GM23338 (cell line): ENCODE measurements around the gene EHD3. TPM values are rescaled to one million over a fixed set of nuclear protein-coding genes. Genes with fewer than 3 reads are reported as not detected.

Source experiments
- ATAC-seq: fragments of 200-7000 bp; cut with Tn5 transposase; 3 replicates; pipeline ENCODE4 v1.9.1; 2020
- DNase-seq: peaks from one replicate; pipeline ENCODE4 v3.0.0-alpha.2; 2015; ENCODE audit warnings: low spot score
- H2AFZ ChIP-seq: fragments of 200-600 bp; sonication (generic); 2 replicates; pipeline ENCODE4 v1.8.0; 2016; ENCODE audit warnings: antibody characterized with exemption, mild to moderate bottlenecking, moderate library complexity
- H3F3A ChIP-seq: fragments of 200-600 bp; sonication (generic); replicated peaks from 2 replicates; pipeline ENCODE4 v1.8.0; 2017; ENCODE audit warnings: antibody characterized with exemption, mixed run types, low read depth
- H3K27ac ChIP-seq: fragments of 200-600 bp; sonication (generic); 2 replicates; pipeline ENCODE4 v1.6.1; 2016; ENCODE audit warnings: low read depth
- H3K27me3 ChIP-seq: fragments of 200-600 bp; sonication (generic); 2 replicates; pipeline ENCODE4 v1.8.0; 2016; ENCODE audit warnings: mild to moderate bottlenecking, mixed run types, moderate library complexity; ENCODE audit not compliant: insufficient read depth
- H3K36me3 ChIP-seq: fragments of 200-600 bp; sonication (generic); 2 replicates; pipeline ENCODE4 v1.8.0; 2016; ENCODE audit warnings: mild to moderate bottlenecking; ENCODE audit not compliant: insufficient read depth
- H3K4me1 ChIP-seq: fragments of 200-600 bp; sonication (generic); 2 replicates; pipeline ENCODE4 v1.8.0; 2016; ENCODE audit warnings: mild to moderate bottlenecking, moderate library complexity; ENCODE audit not compliant: insufficient read depth
- H3K4me2 ChIP-seq: fragments of 200-600 bp; sonication (generic); 2 replicates; pipeline ENCODE4 v1.7.1; 2017; ENCODE audit warnings: mixed run types
- H3K4me3 ChIP-seq: fragments of 200-600 bp; sonication (generic); 2 replicates; pipeline ENCODE4 v1.6.1; 2016; ENCODE audit warnings: mixed run types
- H3K79me2 ChIP-seq: fragments of 200-600 bp; sonication (generic); replicated peaks from 2 replicates; pipeline ENCODE4 v1.8.0; 2017; ENCODE audit warnings: mild to moderate bottlenecking; ENCODE audit not compliant: insufficient read depth
- H3K9me2 ChIP-seq: fragments of 200-600 bp; sonication (generic); 2 replicates; pipeline ENCODE4 v1.8.0; 2017; ENCODE audit not compliant: insufficient read depth
- H4K20me1 ChIP-seq: fragments of 200-600 bp; sonication (generic); replicated peaks from 2 replicates; pipeline ENCODE4 v1.8.0; 2017; ENCODE audit warnings: mild to moderate bottlenecking; ENCODE audit not compliant: insufficient read depth
- H3K27ac Mint-ChIP-seq: 2 replicates; pipeline ENCODE4 v1.8.0; 2020; ENCODE audit warnings: inconsistent platforms, mild to moderate bottlenecking, moderate library complexity, mixed read lengths
- H3K27me3 Mint-ChIP-seq: 3 replicates; pipeline ENCODE4 v1.8.0; 2022; ENCODE audit warnings: low read depth, mild to moderate bottlenecking, moderate library complexity, mixed read lengths, inconsistent platforms; ENCODE audit not compliant: insufficient read depth, poor library complexity
- H3K36me3 Mint-ChIP-seq: 3 replicates; pipeline ENCODE4 v1.8.0; 2021; ENCODE audit warnings: low read depth, mild to moderate bottlenecking, inconsistent platforms, moderate library complexity, mixed read lengths
- H3K4me1 Mint-ChIP-seq: 3 replicates; pipeline ENCODE4 v1.8.0; 2020; ENCODE audit warnings: mild to moderate bottlenecking, inconsistent platforms, mixed read lengths
- H3K4me3 Mint-ChIP-seq: 3 replicates; pipeline ENCODE4 v1.8.0; 2021; ENCODE audit warnings: moderate library complexity, mild to moderate bottlenecking, inconsistent platforms, mixed read lengths
- H3K9me3 Mint-ChIP-seq: 3 replicates; pipeline ENCODE4 v1.8.0; 2020; ENCODE audit warnings: moderate library complexity, mild to moderate bottlenecking, inconsistent platforms, mixed read lengths
- CREB1 ChIP-seq: fragments of 250-450 bp; sonication (Bioruptor Pico); IDR thresholded peaks from 2 replicates; pipeline ENCODE4 v1.5.0; 2020; ENCODE audit warnings: low read depth, mild to moderate bottlenecking, moderate library complexity
- EZH2 ChIP-seq: fragments of 200-600 bp; sonication (generic); IDR thresholded peaks from one replicate; pipeline ENCODE4 v1.8.0; 2017; ENCODE audit warnings: antibody characterized with exemption, mild to moderate bottlenecking, low read depth; ENCODE audit not compliant: unreplicated experiment
- EZH2phosphoT487 ChIP-seq: fragments of 200-600 bp; sonication (generic); IDR thresholded peaks from one replicate; pipeline ENCODE4 v1.8.1; 2018; ENCODE audit warnings: antibody characterized with exemption; ENCODE audit not compliant: unreplicated experiment
- POLR2AphosphoS5 ChIP-seq: IDR thresholded peaks from 2 replicates; pipeline ENCODE4 v1.6.1; 2016; ENCODE audit warnings: antibody characterized with exemption, low read depth
- STAT1 ChIP-seq: IDR thresholded peaks from one replicate; pipeline ENCODE4 v1.6.1; 2016; ENCODE audit warnings: antibody characterized with exemption; ENCODE audit not compliant: unreplicated experiment
- ZNF114 ChIP-seq: fragments of 250-450 bp; sonication (Bioruptor Pico); IDR thresholded peaks from 2 replicates; pipeline ENCODE4 v1.5.0; 2020; ENCODE audit warnings: mild to moderate bottlenecking, moderate library complexity
- ZNF331 ChIP-seq: fragments of 250-450 bp; sonication (Bioruptor Pico); IDR thresholded peaks from 2 replicates; pipeline ENCODE4 v1.5.0; 2020; ENCODE audit warnings: low read depth, mild to moderate bottlenecking, moderate library complexity
- polyA plus RNA-seq: library from polyadenylated mRNA; unstranded; fragments of >200 nt; fragmentation: Nextera tagmentation; extraction: Ambion mirVana; gene quantifications from 2 replicates; pipeline ENCODE4 v1.2.1, GENCODE V29; 2016
- total RNA-seq: library from RNA; depleted of rRNA; stranded (reverse); fragments of >200 nt; shearing (Covaris generic); gene quantifications from 2 replicates; pipeline ENCODE4 v1.2.3, GENCODE V29; 2014
- TF ChIP-seq, protein P1 (sequence below): IDR thresholded peaks from 2 replicates; pipeline ENCODE4 v1.6.1; 2016; ENCODE audit warnings: antibody characterized with exemption
- TF ChIP-seq, protein P2 (sequence below), 2 experiments: fragments of 200-600 bp in 1 of 2; sonication (generic) in 1 of 2; conservative IDR thresholded peaks; 2 replicates each; pipeline versions ENCODE4 v1.5.1 to v1.6.1; 2016 to 2017; ENCODE audit warnings: antibody characterized with exemption in 2 of 2, low read depth in 2 of 2, mild to moderate bottlenecking in 2 of 2, moderate library complexity in 1 of 2

EHD3 gene
- total and polyA plus RNA-seq, 2 experiments from 2014 or later, result 3.3 to 12.6 TPM

DNA sequence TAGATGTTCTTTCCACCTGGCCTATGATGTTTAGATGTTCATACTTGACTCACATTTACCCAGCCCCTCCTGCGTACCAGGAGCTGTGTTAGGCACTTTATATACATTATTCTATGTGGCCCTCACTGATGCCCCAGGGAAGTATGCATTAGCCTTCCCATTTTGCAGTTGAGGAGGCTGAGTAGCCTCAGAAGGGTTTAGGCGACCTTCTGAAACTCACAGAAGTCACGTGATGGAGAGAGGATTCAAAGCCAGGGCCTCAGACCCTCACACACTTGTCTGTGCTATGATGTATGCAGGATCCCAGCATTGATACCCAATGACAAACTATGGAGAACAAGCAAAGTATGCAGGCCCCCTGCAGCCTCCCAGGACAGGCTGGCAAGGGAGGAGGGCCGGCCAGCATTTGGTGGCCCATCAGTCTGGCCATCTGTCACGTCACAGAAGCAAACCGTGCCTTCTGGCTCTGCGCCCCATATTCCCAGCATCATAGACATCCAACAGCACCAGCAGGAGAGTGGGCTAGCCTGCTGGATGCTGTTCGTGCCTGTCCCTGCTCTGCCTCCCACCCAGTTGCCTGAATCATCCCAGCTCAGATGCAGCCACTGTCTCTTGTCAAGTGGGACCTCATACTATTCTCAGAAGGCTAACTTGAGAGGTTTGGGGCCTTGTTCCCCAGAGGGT, 33.6 kb downstream of the EHD3 start:
- Histone ChIP-seq H3K4me2 (no peak overlapping the region), H3K36me3 (no peaks in the 10 kb centered on the region), H3K27me3 (no peaks in the 10 kb centered on the region), H3F3A (no peaks in the 10 kb centered on the region), H3K27ac (no peak overlapping the region), H3K4me1 (peaks cover 24% of the 10 kb centered on the region), H3K79me2 (no peaks in the 10 kb centered on the region), H3K4me3 (no peak overlapping the region), H3K9me2 (no peaks in the 10 kb centered on the region), H2AFZ (no peak overlapping the region), H4K20me1 (no peaks in the 10 kb centered on the region)
- peaks cover 16% of the 10 kb centered on the region for H3K36me3 Mint-ChIP-seq
- H3K4me1 Mint-ChIP-seq, result peaks cover 37% of the 10 kb centered on the region
- H3K27ac Mint-ChIP-seq, result no peak overlapping the region
- ATAC-seq (no peak), DNase-seq (no peak)
- no peaks in the 10 kb centered on the region for H3K9me3 Mint-ChIP-seq
- peaks cover 6% of the 10 kb centered on the region for H3K27me3 Mint-ChIP-seq
- TF ChIP-seq ZNF331 (CRISPR knock-in tag) (no peak), STAT1 (no peak), ZNF114 (CRISPR knock-in tag) (no peak), EZH2phosphoT487 (no peak), CREB1 (no peak), POLR2AphosphoS5 (no peak)
- TF ChIP-seq, protein P1, sequence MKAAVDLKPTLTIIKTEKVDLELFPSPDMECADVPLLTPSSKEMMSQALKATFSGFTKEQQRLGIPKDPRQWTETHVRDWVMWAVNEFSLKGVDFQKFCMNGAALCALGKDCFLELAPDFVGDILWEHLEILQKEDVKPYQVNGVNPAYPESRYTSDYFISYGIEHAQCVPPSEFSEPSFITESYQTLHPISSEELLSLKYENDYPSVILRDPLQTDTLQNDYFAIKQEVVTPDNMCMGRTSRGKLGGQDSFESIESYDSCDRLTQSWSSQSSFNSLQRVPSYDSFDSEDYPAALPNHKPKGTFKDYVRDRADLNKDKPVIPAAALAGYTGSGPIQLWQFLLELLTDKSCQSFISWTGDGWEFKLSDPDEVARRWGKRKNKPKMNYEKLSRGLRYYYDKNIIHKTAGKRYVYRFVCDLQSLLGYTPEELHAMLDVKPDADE, result no peak
- H3K4me3 Mint-ChIP-seq, result no peak overlapping the region

DNA sequence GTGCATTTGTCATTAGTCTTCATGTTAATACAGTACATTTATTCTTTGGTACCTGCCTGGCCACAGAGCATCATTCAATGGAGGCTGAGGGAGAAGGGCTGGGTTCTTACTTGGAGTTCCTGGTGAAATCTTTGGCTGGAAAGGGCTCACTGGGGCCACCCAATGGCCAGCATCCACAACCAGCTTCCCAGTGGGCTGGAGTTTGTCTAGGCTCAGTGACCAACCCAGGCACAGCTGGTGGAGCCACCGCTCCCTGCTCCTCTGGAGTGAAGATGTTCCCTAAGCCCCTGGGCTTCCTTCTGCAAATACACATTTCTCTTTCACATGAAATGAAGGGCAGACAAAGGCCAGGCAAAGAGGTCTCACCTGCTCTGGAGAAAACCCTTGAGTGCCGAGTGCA, 34.4 kb downstream of the EHD3 start:
- H2AFZ ChIP-seq, result no peak overlapping the region
- peak; percentile 28 for DNase-seq
- H3K27me3 ChIP-seq, result no peaks in the 10 kb centered on the region
- Mint-ChIP-seq H3K27me3 (peaks cover 6% of the 10 kb centered on the region), H3K4me1 (peaks cover 37% of the 10 kb centered on the region), H3K27ac (no peak overlapping the region), H3K4me3 (no peak overlapping the region), H3K9me3 (no peaks in the 10 kb centered on the region), H3K36me3 (peaks cover 16% of the 10 kb centered on the region)
- no peaks in the 10 kb centered on the region for H3K36me3 ChIP-seq
- H3K79me2 ChIP-seq, result no peaks in the 10 kb centered on the region
- no peak for TF ChIP-seq CREB1
- no peak for TF ChIP-seq ZNF114 (CRISPR knock-in tag)
- TF ChIP-seq, protein P2, sequence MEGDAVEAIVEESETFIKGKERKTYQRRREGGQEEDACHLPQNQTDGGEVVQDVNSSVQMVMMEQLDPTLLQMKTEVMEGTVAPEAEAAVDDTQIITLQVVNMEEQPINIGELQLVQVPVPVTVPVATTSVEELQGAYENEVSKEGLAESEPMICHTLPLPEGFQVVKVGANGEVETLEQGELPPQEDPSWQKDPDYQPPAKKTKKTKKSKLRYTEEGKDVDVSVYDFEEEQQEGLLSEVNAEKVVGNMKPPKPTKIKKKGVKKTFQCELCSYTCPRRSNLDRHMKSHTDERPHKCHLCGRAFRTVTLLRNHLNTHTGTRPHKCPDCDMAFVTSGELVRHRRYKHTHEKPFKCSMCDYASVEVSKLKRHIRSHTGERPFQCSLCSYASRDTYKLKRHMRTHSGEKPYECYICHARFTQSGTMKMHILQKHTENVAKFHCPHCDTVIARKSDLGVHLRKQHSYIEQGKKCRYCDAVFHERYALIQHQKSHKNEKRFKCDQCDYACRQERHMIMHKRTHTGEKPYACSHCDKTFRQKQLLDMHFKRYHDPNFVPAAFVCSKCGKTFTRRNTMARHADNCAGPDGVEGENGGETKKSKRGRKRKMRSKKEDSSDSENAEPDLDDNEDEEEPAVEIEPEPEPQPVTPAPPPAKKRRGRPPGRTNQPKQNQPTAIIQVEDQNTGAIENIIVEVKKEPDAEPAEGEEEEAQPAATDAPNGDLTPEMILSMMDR (conservative IDR thresholded peaks at IDR 0.05; ENCODE audit: low read depth in 2 of 2), result peak; percentile 23 to 52
- no peak for TF ChIP-seq EZH2
- no peak for TF ChIP-seq STAT1
- ATAC-seq, result peak; percentile 65
- no peaks in the 10 kb centered on the region for H4K20me1 ChIP-seq
- no peak overlapping the region for H3K27ac ChIP-seq
- no peak overlapping the region for H3K4me3 ChIP-seq
- H3K4me2 ChIP-seq, result no peak overlapping the region
- no peaks in the 10 kb centered on the region for H3F3A ChIP-seq
- H3K9me2 ChIP-seq, result no peaks in the 10 kb centered on the region
- H3K4me1 ChIP-seq, result peaks cover 24% of the 10 kb centered on the region
